IMR-90 (cell line): Measurements from ENCODE around the gene LRRC41. TPM values are rescaled to one million over a fixed set of nuclear protein-coding genes. Genes with fewer than 3 reads are reported as not detected.
"Not testable (repeated sequence)": the region's sequence is repeated elsewhere in the genome, so short reads cannot be mapped to it uniquely, and the experiment has no call there.

Source experiments
- ATAC-seq: fragments of 200-7000 bp; cut with Tn5 transposase; 2 replicates; pipeline ENCODE4 v1.9.1; 2020; ENCODE audit warnings: low read depth, mild to moderate bottlenecking, moderate library complexity
- BruUV-seq: library from RNA; stranded (reverse); fragments of 400-500 nt; replicated peaks from 2 replicates; lab custom pipeline; 2021; lab: Mats Ljungman, UMichigan
- CTCF ChIA-PET: fragments of 300-600 bp; formaldehyde crosslinking; extraction: SDS; loops from one replicate; lab custom pipeline; 2021; ENCODE audit warnings: antibody characterized with exemption; lab: Yijun Ruan, JAX
- POLR2A ChIA-PET: fragments of 300-600 bp; sonication (Branson Sonifier 250); formaldehyde crosslinking; loops from one replicate; lab custom pipeline; 2022; ENCODE audit warnings: antibody characterized with exemption; ENCODE audit not compliant: unreplicated experiment; lab: Charles Lee
- DNase-seq: peaks from one replicate; pipeline ENCODE4 v3.0.0; 2013
- H2AFZ ChIP-seq: replicated peaks from 2 replicates; pipeline ENCODE3; 2013; ENCODE audit warnings: low read length, mild to moderate bottlenecking; ENCODE audit not compliant: poor library complexity
- H2AK5ac ChIP-seq: 2 replicates; pipeline ENCODE4 v1.6.1; 2013; ENCODE audit warnings: low read depth, low read length, inconsistent platforms
- H2AK9ac ChIP-seq: replicated peaks from 2 replicates; pipeline ENCODE3; 2013; ENCODE audit warnings: mild to moderate bottlenecking, low read depth, low read length, moderate library complexity; ENCODE audit not compliant: poor library complexity
- H2BK120ac ChIP-seq: 2 replicates; pipeline ENCODE4 v1.6.1; 2013; ENCODE audit warnings: low read depth, low read length, inconsistent platforms
- H2BK15ac ChIP-seq: 3 replicates; pipeline ENCODE4 v1.6.1; 2013; ENCODE audit warnings: low read depth, low read length, inconsistent platforms
- H2BK20ac ChIP-seq: 2 replicates; pipeline ENCODE4 v1.6.1; 2013; ENCODE audit warnings: low read depth, mild to moderate bottlenecking, inconsistent platforms, low read length, moderate library complexity
- H2BK5ac ChIP-seq: 2 replicates; pipeline ENCODE4 v1.6.1; 2013; ENCODE audit warnings: mild to moderate bottlenecking, low read depth, low read length, inconsistent platforms; ENCODE audit not compliant: poor library complexity, severe bottlenecking
- H3K14ac ChIP-seq: replicated peaks from 2 replicates; pipeline ENCODE4 v1.6.1; 2013; ENCODE audit warnings: low read depth, low read length, inconsistent platforms
- H3K18ac ChIP-seq: 2 replicates; pipeline ENCODE4 v1.6.1; 2013; ENCODE audit warnings: low read depth, low read length, control low read depth
- H3K23ac ChIP-seq: 2 replicates; pipeline ENCODE4 v1.6.1; 2013; ENCODE audit warnings: low read depth, low read length, inconsistent platforms
- H3K27ac ChIP-seq: 2 replicates; pipeline ENCODE4 v1.5.1; 2013; ENCODE audit warnings: mild to moderate bottlenecking, control low read depth, low read length; ENCODE audit not compliant: insufficient read depth
- H3K27me3 ChIP-seq: 2 replicates; pipeline ENCODE4 v1.6.1; 2013; ENCODE audit warnings: low read length; ENCODE audit not compliant: control insufficient read depth, insufficient read depth
- H3K36me3 ChIP-seq: 2 replicates; pipeline ENCODE4 v1.6.1; 2013; ENCODE audit warnings: low read length, mixed read lengths; ENCODE audit not compliant: control insufficient read depth, insufficient read depth
- H3K4ac ChIP-seq: 2 replicates; pipeline ENCODE4 v1.6.1; 2013; ENCODE audit warnings: low read depth, low read length, inconsistent platforms
- H3K4me1 ChIP-seq: 2 replicates; pipeline ENCODE4 v1.6.1; 2013; ENCODE audit warnings: low read length, mixed read lengths; ENCODE audit not compliant: control insufficient read depth, insufficient read depth
- H3K4me2 ChIP-seq: 2 replicates; pipeline ENCODE4 v1.6.1; 2013; ENCODE audit warnings: low read depth, mild to moderate bottlenecking, control low read depth, low read length, moderate library complexity
- H3K4me3 ChIP-seq: 2 replicates; pipeline ENCODE4 v1.5.1; 2013; ENCODE audit warnings: low read depth, mild to moderate bottlenecking, control low read depth, low read length, moderate library complexity; ENCODE audit not compliant: insufficient read depth
- H3K56ac ChIP-seq: 2 replicates; pipeline ENCODE4 v1.6.1; 2013; ENCODE audit warnings: low read length, inconsistent platforms; ENCODE audit not compliant: insufficient read depth; ENCODE audit errors: extremely low read depth
- H3K79me1 ChIP-seq, 2 experiments: 2 replicates each; pipeline ENCODE4 v1.6.1; 2013; ENCODE audit warnings: low read length in 2 of 2, inconsistent platforms in 1 of 2, low read depth in 1 of 2
- H3K9ac ChIP-seq: 2 replicates; pipeline ENCODE4 v1.6.1; 2013; ENCODE audit warnings: low read depth, low read length, control low read depth
- H3K9me1 ChIP-seq: 2 replicates; pipeline ENCODE4 v1.6.1; 2013; ENCODE audit warnings: low read length, inconsistent platforms; ENCODE audit not compliant: insufficient read depth
- H3K9me3 ChIP-seq: 2 replicates; pipeline ENCODE4 v1.6.1; 2013; ENCODE audit warnings: low read length; ENCODE audit not compliant: control insufficient read depth, insufficient read depth
- H4K20me1 ChIP-seq: 2 replicates; pipeline ENCODE4 v1.6.1; 2013; ENCODE audit warnings: low read length, inconsistent platforms; ENCODE audit not compliant: insufficient read depth
- H4K5ac ChIP-seq: 2 replicates; pipeline ENCODE4 v1.6.1; 2013; ENCODE audit warnings: mild to moderate bottlenecking, low read depth, low read length, control low read depth
- H4K8ac ChIP-seq, 2 experiments: 2 replicates each; pipeline ENCODE4 v1.6.1; 2013; ENCODE audit warnings: low read depth in 2 of 2, low read length in 2 of 2, control low read depth in 1 of 2, inconsistent platforms in 1 of 2
- H4K91ac ChIP-seq: 2 replicates; pipeline ENCODE4 v1.6.1; 2013; ENCODE audit warnings: low read depth, low read length, inconsistent platforms; ENCODE audit not compliant: insufficient read depth
- WGBS, 2 experiments: methylation state at CpG; one replicate each; pipeline versions ENCODE4 v1.1.5 to v1.1.7; 2013; ENCODE audit warnings: missing lambda C conversion rate in 2 of 2; ENCODE audit not compliant: insufficient read length in 1 of 2; ENCODE audit errors: extremely low coverage in 2 of 2; 5-methylcytosine and 5-hydroxymethylcytosine counted together
- dilution Hi-C: fragments of 300-500 bp; cut with HindIII; formaldehyde crosslinking; loops from one replicate; pipeline ENCODE4 v1.14.3; 2018; ENCODE audit warnings: low sequenced_read_pairs; ENCODE audit not compliant: unreplicated experiment
- in situ Hi-C: fragments of 300-500 bp; cut with MboI; formaldehyde crosslinking; loops from 3 replicates; pipeline ENCODE4 v1.14.3; 2019; ENCODE audit warnings: low sequenced_read_pairs, inconsistent platforms, mixed read lengths
- intact Hi-C: fragments of 100-400 bp; cut with micrococcal nuclease; formaldehyde crosslinking; loops from 2 replicates; pipeline ENCODE4 v1.10.0; 2022
- polyA plus RNA-seq, 3 experiments: library from polyadenylated mRNA; depleted of rRNA; stranded (reverse); fragments of >200 nt; gene quantifications; 2 replicates each; pipeline ENCODE4 v1.2.3, GENCODE V29; 2012; ENCODE audit warnings: low replicate concordance in 1 of 3
- total RNA-seq: library from RNA; depleted of rRNA; stranded (reverse); fragments of >200 nt; gene quantifications from 2 replicates; pipeline ENCODE4 v1.2.3, GENCODE V29; 2012

The LRRC41 gene
- total and polyA plus RNA-seq, 2 of the 4 experiments (the other 2 are of a cell fraction), result 67.6 to 83.2 TPM

DNA sequence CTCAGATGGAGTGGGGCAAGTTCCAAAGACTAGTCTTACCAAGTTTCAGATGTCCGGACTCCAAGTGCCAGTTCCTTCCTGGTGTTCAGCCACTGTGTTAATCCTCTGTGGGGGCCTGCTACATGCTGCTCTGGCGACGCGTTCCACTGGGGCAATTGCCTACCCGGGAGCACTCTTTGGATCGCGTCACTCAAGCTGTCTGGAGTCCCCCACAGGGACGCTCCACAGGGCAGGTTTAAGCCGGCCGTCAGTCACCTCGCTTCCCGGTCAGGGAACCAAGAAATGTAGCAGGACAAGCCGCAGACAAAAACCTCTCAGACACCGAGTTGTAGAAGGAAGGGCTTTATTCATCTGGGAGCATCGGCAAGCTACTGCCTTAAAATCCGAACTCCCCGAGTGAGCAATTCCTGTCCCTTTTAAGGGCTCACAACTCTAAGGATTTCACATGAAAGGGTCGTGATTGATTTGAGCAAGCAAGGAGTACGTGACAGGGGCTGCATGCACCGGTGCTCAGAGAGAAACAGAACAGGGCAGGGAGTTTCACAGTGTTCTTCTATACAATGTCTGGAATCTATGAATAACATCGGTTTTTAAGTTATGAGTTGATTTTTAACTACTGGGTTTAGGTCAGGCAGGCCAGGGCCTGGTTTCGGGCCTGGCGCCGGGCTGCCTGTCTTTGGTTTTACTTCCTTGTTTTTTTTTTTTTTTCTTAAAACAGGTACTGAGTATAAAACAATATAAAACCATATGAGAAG, 28.5 kb upstream of the LRRC41 start:
- H2BK120ac ChIP-seq, intact Hi-C loops, H3K56ac ChIP-seq, H2AK5ac ChIP-seq, H3K9me3 ChIP-seq, H3K36me3 ChIP-seq, DNase-seq, ATAC-seq, BruUV-seq, H3K4ac ChIP-seq, H2BK5ac ChIP-seq, H3K23ac ChIP-seq, H4K91ac ChIP-seq, H2BK15ac ChIP-seq, H3K9me1 ChIP-seq, H3K18ac ChIP-seq, H3K27me3 ChIP-seq, H4K8ac ChIP-seq, H2AK9ac ChIP-seq, dilution Hi-C loops, CTCF ChIA-PET, H3K27ac ChIP-seq, H3K4me3 ChIP-seq, H3K9ac ChIP-seq, H4K20me1 ChIP-seq, in situ Hi-C loops, H3K4me1 ChIP-seq, H3K4me2 ChIP-seq, H3K14ac ChIP-seq, H2AFZ ChIP-seq, POLR2A ChIA-PET, H3K79me1 ChIP-seq, H4K5ac ChIP-seq, H2BK20ac ChIP-seq: not testable (repeated sequence)
- WGBS, 2 experiments, result 100% methylated on average over 2 of the region's 24 CpGs; no CpG with 5 or more reads in 1 of the 2 experiments

DNA sequence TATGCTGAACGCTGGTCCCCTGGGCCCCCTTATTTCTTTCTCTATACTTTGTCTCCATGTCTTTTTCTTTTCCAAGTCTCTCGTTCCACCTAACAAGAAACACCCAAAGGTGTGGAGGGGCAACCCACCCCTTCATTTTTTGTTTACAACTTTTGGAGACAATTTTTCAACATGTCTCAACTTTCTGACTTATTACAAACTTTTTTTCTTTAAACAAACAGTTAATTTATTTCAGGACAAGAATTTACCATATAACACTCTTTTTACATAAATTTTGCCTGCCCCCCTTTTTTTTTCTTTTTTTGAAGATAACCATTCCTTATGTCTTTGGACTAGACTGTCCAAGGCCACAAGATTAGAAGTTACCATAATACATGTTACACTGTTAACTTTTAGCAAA, 27.0 kb upstream of the LRRC41 start:
- H2BK120ac ChIP-seq, H2AK5ac ChIP-seq, H2BK20ac ChIP-seq, H3K79me1 ChIP-seq, H3K18ac ChIP-seq, in situ Hi-C loops, H3K9me1 ChIP-seq, H3K56ac ChIP-seq, H4K5ac ChIP-seq, DNase-seq, CTCF ChIA-PET, H2BK15ac ChIP-seq, H4K91ac ChIP-seq, H4K8ac ChIP-seq, H3K4me1 ChIP-seq, ATAC-seq, H3K27me3 ChIP-seq, H2AFZ ChIP-seq, H3K23ac ChIP-seq, BruUV-seq, H3K4ac ChIP-seq, H3K4me3 ChIP-seq, H2BK5ac ChIP-seq, H2AK9ac ChIP-seq, H4K20me1 ChIP-seq, POLR2A ChIA-PET, H3K27ac ChIP-seq, H3K14ac ChIP-seq, H3K9ac ChIP-seq, H3K36me3 ChIP-seq, dilution Hi-C loops, H3K4me2 ChIP-seq, intact Hi-C loops, H3K9me3 ChIP-seq: not testable (repeated sequence)
- no CpG with 5 or more reads among the region's 2 CpGs for WGBS, 2 experiments
